ENCODE results near the gene TMTC2.

Gene TMTC2

GRCh38 chr12:82857276-82857675 lies 170.6 kb downstream of the TMTC2 start:
- H3K9ac ChIP-seq (ENCODE audit: low read depth, low read length) = no peak overlapping the region
- no peaks in the 10 kb centered on the region for H3K27me3 ChIP-seq (ENCODE audit: control insufficient read depth, insufficient read depth, low read length)
- H3K4me2 ChIP-seq (ENCODE audit: low read length) = no peak overlapping the region
- H3K4me3 ChIP-seq (ENCODE audit: low read length) = no peak overlapping the region
- no peaks in the 10 kb centered on the region for H3K9me3 ChIP-seq (replicated peaks; ENCODE audit: low read length)
- peaks cover 6% of the 10 kb centered on the region for H3K4me1 ChIP-seq (ENCODE audit: control insufficient read depth, insufficient read depth, low read length)
- no peaks in the 10 kb centered on the region for H3K36me3 ChIP-seq (ENCODE audit: insufficient read depth, low read length)

- no peaks in the 10 kb centered on the region for H3K27me3 ChIP-seq (ENCODE audit: control insufficient read depth, insufficient read depth, low read length)
- peaks cover 6% of the 10 kb centered on the region for H3K4me1 ChIP-seq (ENCODE audit: control insufficient read depth, insufficient read depth, low read length)
- no peak overlapping the region for H3K4me2 ChIP-seq (ENCODE audit: low read length)
- H3K4me3 ChIP-seq (ENCODE audit: low read length) = no peak overlapping the region
- no peak overlapping the region for H3K9ac ChIP-seq (ENCODE audit: low read depth, low read length)
- H3K9me3 ChIP-seq (replicated peaks; ENCODE audit: low read length) = no peaks in the 10 kb centered on the region
- H3K36me3 ChIP-seq (ENCODE audit: insufficient read depth, low read length) = no peaks in the 10 kb centered on the region
Observed at GRCh38 chr12:82857911-82858533, 171.3 kb downstream of the TMTC2 start.

GRCh38 chr12:82858534-82858917 lies 171.8 kb downstream of the TMTC2 start:
- Histone ChIP-seq H3K4me3 (ENCODE audit: low read length) (no peak overlapping the region), H3K4me1 (ENCODE audit: control insufficient read depth, insufficient read depth, low read length) (peaks cover 6% of the 10 kb centered on the region), H3K36me3 (ENCODE audit: insufficient read depth, low read length) (no peaks in the 10 kb centered on the region), H3K27me3 (ENCODE audit: control insufficient read depth, insufficient read depth, low read length) (no peaks in the 10 kb centered on the region), H3K9me3 (replicated peaks; ENCODE audit: low read length) (no peaks in the 10 kb centered on the region), H3K4me2 (ENCODE audit: low read length) (no peak overlapping the region), H3K9ac (ENCODE audit: low read depth, low read length) (no peak overlapping the region)

- H3K9me3 ChIP-seq (replicated peaks; ENCODE audit: low read length) = no peaks in the 10 kb centered on the region
- H3K4me2 ChIP-seq (ENCODE audit: low read length) = no peak overlapping the region
- H3K27me3 ChIP-seq (ENCODE audit: control insufficient read depth, insufficient read depth, low read length) = no peaks in the 10 kb centered on the region
- H3K4me3 ChIP-seq (ENCODE audit: low read length) = no peak overlapping the region
- H3K36me3 ChIP-seq (ENCODE audit: insufficient read depth, low read length) = no peaks in the 10 kb centered on the region
- peaks cover 6% of the 10 kb centered on the region for H3K4me1 ChIP-seq (ENCODE audit: control insufficient read depth, insufficient read depth, low read length)
- no peak overlapping the region for H3K9ac ChIP-seq (ENCODE audit: low read depth, low read length)
Observed at GRCh38 chr12:82862069-82862841, 175.5 kb downstream of the TMTC2 start.

GRCh38 chr12:82862876-82863649 lies 176.4 kb downstream of the TMTC2 start:
- Histone ChIP-seq H3K9ac (ENCODE audit: low read depth, low read length) (no peak overlapping the region), H3K36me3 (ENCODE audit: insufficient read depth, low read length) (no peaks in the 10 kb centered on the region), H3K27me3 (ENCODE audit: control insufficient read depth, insufficient read depth, low read length) (no peaks in the 10 kb centered on the region), H3K4me3 (ENCODE audit: low read length) (no peak overlapping the region), H3K4me1 (ENCODE audit: control insufficient read depth, insufficient read depth, low read length) (peaks cover 6% of the 10 kb centered on the region), H3K9me3 (replicated peaks; ENCODE audit: low read length) (no peaks in the 10 kb centered on the region), H3K4me2 (ENCODE audit: low read length) (no peak overlapping the region)

GRCh38 chr12:82866227-82866775 lies 179.6 kb downstream of the TMTC2 start:
- no peak overlapping the region for H3K4me3 ChIP-seq (ENCODE audit: low read length)
- H3K4me1 ChIP-seq (ENCODE audit: control insufficient read depth, insufficient read depth, low read length) = peaks cover 6% of the 10 kb centered on the region
- no peak overlapping the region for H3K9ac ChIP-seq (ENCODE audit: low read depth, low read length)
- no peak overlapping the region for H3K4me2 ChIP-seq (ENCODE audit: low read length)
- no peaks in the 10 kb centered on the region for H3K27me3 ChIP-seq (ENCODE audit: control insufficient read depth, insufficient read depth, low read length)
- H3K9me3 ChIP-seq (replicated peaks; ENCODE audit: low read length) = no peaks in the 10 kb centered on the region
- no peaks in the 10 kb centered on the region for H3K36me3 ChIP-seq (ENCODE audit: insufficient read depth, low read length)

GRCh38 chr12:82866946-82867345 lies 180.2 kb downstream of the TMTC2 start:
- Histone ChIP-seq H3K36me3 (ENCODE audit: insufficient read depth, low read length) (no peaks in the 10 kb centered on the region), H3K4me3 (ENCODE audit: low read length) (no peak overlapping the region), H3K4me2 (ENCODE audit: low read length) (no peak overlapping the region), H3K9me3 (replicated peaks; ENCODE audit: low read length) (no peaks in the 10 kb centered on the region), H3K9ac (ENCODE audit: low read depth, low read length) (no peak overlapping the region), H3K4me1 (ENCODE audit: control insufficient read depth, insufficient read depth, low read length) (peaks cover 3% of the 10 kb centered on the region), H3K27me3 (ENCODE audit: control insufficient read depth, insufficient read depth, low read length) (no peaks in the 10 kb centered on the region)

GRCh38 chr12:82867762-82868500 lies 181.2 kb downstream of the TMTC2 start:
- Histone ChIP-seq H3K4me2 (ENCODE audit: low read length) (no peak overlapping the region), H3K36me3 (ENCODE audit: insufficient read depth, low read length) (no peaks in the 10 kb centered on the region), H3K9ac (ENCODE audit: low read depth, low read length) (no peak overlapping the region), H3K9me3 (replicated peaks; ENCODE audit: low read length) (no peaks in the 10 kb centered on the region), H3K4me1 (ENCODE audit: control insufficient read depth, insufficient read depth, low read length) (no peaks in the 10 kb centered on the region), H3K27me3 (ENCODE audit: control insufficient read depth, insufficient read depth, low read length) (no peaks in the 10 kb centered on the region), H3K4me3 (ENCODE audit: low read length) (no peak overlapping the region)

GRCh38 chr12:82870771-82871377 lies 184.2 kb downstream of the TMTC2 start:
- Histone ChIP-seq H3K4me1 (ENCODE audit: control insufficient read depth, insufficient read depth, low read length) (no peaks in the 10 kb centered on the region), H3K36me3 (ENCODE audit: insufficient read depth, low read length) (no peaks in the 10 kb centered on the region), H3K4me2 (ENCODE audit: low read length) (no peak overlapping the region), H3K9me3 (replicated peaks; ENCODE audit: low read length) (no peaks in the 10 kb centered on the region), H3K9ac (ENCODE audit: low read depth, low read length) (no peak overlapping the region), H3K4me3 (ENCODE audit: low read length) (no peak overlapping the region), H3K27me3 (ENCODE audit: control insufficient read depth, insufficient read depth, low read length) (no peaks in the 10 kb centered on the region)

GRCh38 chr12:82872088-82872487 lies 185.4 kb downstream of the TMTC2 start:
- Histone ChIP-seq H3K4me1 (ENCODE audit: control insufficient read depth, insufficient read depth, low read length) (no peaks in the 10 kb centered on the region), H3K27me3 (ENCODE audit: control insufficient read depth, insufficient read depth, low read length) (no peaks in the 10 kb centered on the region), H3K9me3 (replicated peaks; ENCODE audit: low read length) (no peaks in the 10 kb centered on the region), H3K4me2 (ENCODE audit: low read length) (no peak overlapping the region), H3K9ac (ENCODE audit: low read depth, low read length) (no peak overlapping the region), H3K36me3 (ENCODE audit: insufficient read depth, low read length) (no peaks in the 10 kb centered on the region), H3K4me3 (ENCODE audit: low read length) (no peak overlapping the region)

Data from skeletal muscle satellite cell (primary cell).